Endodermal cell (in vitro differentiated cells): ENCODE results near the gene EPG5. TPM values are rescaled to one million over a fixed set of nuclear protein-coding genes. Genes with fewer than 3 reads are reported as not detected.

ENCODE experiments used
- DNase-seq: peaks from one replicate; pipeline ENCODE4 v3.0.0-alpha.2; 2017
- H3K27ac ChIP-seq: 2 replicates; pipeline ENCODE4 v1.5.1; 2013; ENCODE audit warnings: mild to moderate bottlenecking, low read depth, low read length, moderate library complexity
- H3K27me3 ChIP-seq: 2 replicates; pipeline ENCODE4 v1.6.1; 2013; ENCODE audit warnings: mild to moderate bottlenecking, low read length, moderate library complexity; ENCODE audit not compliant: insufficient read depth, control insufficient read depth, poor library complexity, severe bottlenecking
- H3K36me3 ChIP-seq: 2 replicates; pipeline ENCODE4 v1.7.0; 2013; ENCODE audit warnings: mild to moderate bottlenecking, low read length, moderate library complexity; ENCODE audit not compliant: control insufficient read depth, insufficient read depth
- H3K4me1 ChIP-seq: one replicate; pipeline ENCODE4 v1.7.0; 2013; ENCODE audit warnings: low read length; ENCODE audit not compliant: control insufficient read depth, insufficient read depth
- H3K4me3 ChIP-seq: 2 replicates; pipeline ENCODE4 v1.5.1; 2013; ENCODE audit warnings: mild to moderate bottlenecking, low read length, moderate library complexity
- H3K9ac ChIP-seq: 2 replicates; pipeline ENCODE4 v1.6.1; 2013; ENCODE audit warnings: mild to moderate bottlenecking, low read length, moderate library complexity; ENCODE audit not compliant: poor library complexity, severe bottlenecking; ENCODE audit errors: extremely low read depth
- H3K9me3 ChIP-seq: 2 replicates; pipeline ENCODE4 v1.6.1; 2013; ENCODE audit warnings: mild to moderate bottlenecking, low read length, moderate library complexity; ENCODE audit not compliant: control insufficient read depth
- H3K27ac Mint-ChIP-seq: 2 replicates; pipeline ENCODE4 v1.8.0; 2020; ENCODE audit warnings: mixed read lengths
- H3K27me3 Mint-ChIP-seq: 2 replicates; pipeline ENCODE4 v1.8.0; 2021; ENCODE audit warnings: mild to moderate bottlenecking, mixed read lengths; ENCODE audit not compliant: insufficient read depth
- H3K36me3 Mint-ChIP-seq: 2 replicates; pipeline ENCODE4 v1.8.0; 2020; ENCODE audit warnings: low read depth, mixed read lengths
- H3K4me1 Mint-ChIP-seq: 2 replicates; pipeline ENCODE4 v1.8.0; 2020; ENCODE audit warnings: mixed read lengths
- H3K4me3 Mint-ChIP-seq: 2 replicates; pipeline ENCODE4 v1.8.0; 2020; ENCODE audit warnings: mild to moderate bottlenecking, moderate library complexity, mixed read lengths
- H3K9me3 Mint-ChIP-seq: 2 replicates; pipeline ENCODE4 v1.8.0; 2020; ENCODE audit warnings: mild to moderate bottlenecking, mixed read lengths
- WGBS, 2 experiments: methylation state at CpG; one replicate each; pipeline versions ENCODE4 v1.1.5 to v1.1.7; 2013; ENCODE audit warnings: missing lambda C conversion rate in 2 of 2, mixed read lengths in 1 of 2; ENCODE audit not compliant: insufficient coverage in 1 of 2, insufficient read length in 1 of 2; 5-methylcytosine and 5-hydroxymethylcytosine counted together
- total RNA-seq, 2 donors: library from RNA; stranded (reverse); fragmentation: NEBNext Ultra II Directional in 1 of 2; extraction: Animal tissue kit (Norgen Biotek cat#: 25700) in 1 of 2; gene quantifications; 2 replicates in 1 of 2; 3 replicates in 1 of 2; pipeline ENCODE4 v1.2.1, GENCODE V29; 2021
- TF ChIP-seq, protein P1 (sequence below): fragments of 200-600 bp; sonication (generic); conservative IDR thresholded peaks from 2 replicates; pipeline ENCODE4 v1.5.0; 2021; ENCODE audit warnings: antibody characterized with exemption, mild to moderate bottlenecking

EPG5 gene
- total RNA-seq, 2 donors from 2014 or later = 25.6 to 28.6 TPM

DNA sequence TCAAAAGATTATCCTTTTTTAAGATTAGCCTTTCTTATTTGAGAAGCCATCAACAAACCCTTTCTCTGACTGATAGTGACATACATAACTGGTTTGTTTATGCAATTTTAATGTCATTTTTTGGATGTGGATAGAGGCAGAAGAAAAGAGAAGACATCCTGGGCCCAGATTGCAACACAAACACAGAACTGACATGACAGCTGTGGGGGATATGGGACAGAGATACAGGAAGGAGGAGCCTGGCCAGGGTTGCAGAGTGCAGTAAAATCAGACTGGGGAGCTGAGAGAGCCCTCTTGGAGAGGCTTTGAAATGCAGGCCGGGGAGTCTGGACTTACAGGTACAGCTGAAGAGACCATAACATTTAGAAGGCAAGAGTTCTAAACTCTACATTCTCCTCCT, 76.5 kb downstream of the EPG5 start:
- Mint-ChIP-seq H3K9me3 (no peaks in the 10 kb centered on the region), H3K27me3 (no peaks in the 10 kb centered on the region), H3K36me3 (peaks cover 16% of the 10 kb centered on the region), H3K4me3 (no peak overlapping the region), H3K27ac (no peak overlapping the region), H3K4me1 (no peaks in the 10 kb centered on the region)
- Histone ChIP-seq H3K9ac (no peak overlapping the region), H3K27ac (no peak overlapping the region), H3K4me3 (no peak overlapping the region), H3K4me1 (no peaks in the 10 kb centered on the region), H3K27me3 (no peaks in the 10 kb centered on the region), H3K36me3 (peaks cover 33% of the 10 kb centered on the region), H3K9me3 (no peaks in the 10 kb centered on the region)
- WGBS, 2 experiments = 78 to 95% methylated on average over 1 of the region's 1 CpG
- TF ChIP-seq, protein P1, sequence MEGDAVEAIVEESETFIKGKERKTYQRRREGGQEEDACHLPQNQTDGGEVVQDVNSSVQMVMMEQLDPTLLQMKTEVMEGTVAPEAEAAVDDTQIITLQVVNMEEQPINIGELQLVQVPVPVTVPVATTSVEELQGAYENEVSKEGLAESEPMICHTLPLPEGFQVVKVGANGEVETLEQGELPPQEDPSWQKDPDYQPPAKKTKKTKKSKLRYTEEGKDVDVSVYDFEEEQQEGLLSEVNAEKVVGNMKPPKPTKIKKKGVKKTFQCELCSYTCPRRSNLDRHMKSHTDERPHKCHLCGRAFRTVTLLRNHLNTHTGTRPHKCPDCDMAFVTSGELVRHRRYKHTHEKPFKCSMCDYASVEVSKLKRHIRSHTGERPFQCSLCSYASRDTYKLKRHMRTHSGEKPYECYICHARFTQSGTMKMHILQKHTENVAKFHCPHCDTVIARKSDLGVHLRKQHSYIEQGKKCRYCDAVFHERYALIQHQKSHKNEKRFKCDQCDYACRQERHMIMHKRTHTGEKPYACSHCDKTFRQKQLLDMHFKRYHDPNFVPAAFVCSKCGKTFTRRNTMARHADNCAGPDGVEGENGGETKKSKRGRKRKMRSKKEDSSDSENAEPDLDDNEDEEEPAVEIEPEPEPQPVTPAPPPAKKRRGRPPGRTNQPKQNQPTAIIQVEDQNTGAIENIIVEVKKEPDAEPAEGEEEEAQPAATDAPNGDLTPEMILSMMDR = no peak
- no peak for DNase-seq

DNA sequence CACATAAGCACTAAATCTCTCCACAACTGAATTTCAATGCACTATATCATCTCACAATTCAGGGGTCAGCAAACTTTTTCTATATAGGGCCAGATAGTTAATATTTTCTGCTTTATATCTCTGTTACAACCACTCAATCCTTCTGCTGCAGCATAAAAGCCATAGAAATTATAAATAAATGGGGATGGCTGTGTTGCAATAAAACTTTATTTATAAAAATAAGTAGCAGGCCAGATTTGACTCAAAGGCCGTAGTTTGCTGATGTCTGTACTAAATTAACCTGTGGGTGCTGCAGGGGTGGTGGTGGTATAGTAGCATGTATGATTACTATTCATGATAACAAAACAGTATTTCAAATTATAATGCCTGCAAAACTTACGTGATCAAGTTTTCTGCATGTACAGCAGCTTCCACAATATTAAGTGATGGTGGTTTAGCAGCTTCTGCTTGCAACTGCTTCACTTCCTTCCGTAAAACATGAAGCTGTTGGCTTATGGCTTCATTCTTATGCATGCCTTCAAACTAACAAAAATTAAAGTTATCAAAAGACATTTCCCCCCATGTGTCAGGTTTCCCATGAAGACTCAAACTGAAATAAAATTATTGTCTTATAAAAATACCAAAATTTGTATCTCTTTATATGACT, 77.6 kb downstream of the EPG5 start:
- no peaks in the 10 kb centered on the region for H3K9me3 ChIP-seq
- H3K4me1 ChIP-seq = no peaks in the 10 kb centered on the region
- no peak overlapping the region for H3K27ac ChIP-seq
- no peak overlapping the region for H3K27ac Mint-ChIP-seq
- 71 to 89% methylated on average over 1 to 3 of the region's 3 CpGs for WGBS, 2 experiments
- no peaks in the 10 kb centered on the region for H3K27me3 ChIP-seq
- no peak overlapping the region for H3K4me3 ChIP-seq
- TF ChIP-seq, protein P1 = no peak
- H3K36me3 ChIP-seq = peaks cover 36% of the 10 kb centered on the region
- peaks cover 18% of the 10 kb centered on the region for H3K36me3 Mint-ChIP-seq
- H3K4me1 Mint-ChIP-seq = no peaks in the 10 kb centered on the region
- H3K27me3 Mint-ChIP-seq = no peaks in the 10 kb centered on the region
- no peak overlapping the region for H3K9ac ChIP-seq
- no peak overlapping the region for H3K4me3 Mint-ChIP-seq
- DNase-seq = no peak
- no peaks in the 10 kb centered on the region for H3K9me3 Mint-ChIP-seq

DNA sequence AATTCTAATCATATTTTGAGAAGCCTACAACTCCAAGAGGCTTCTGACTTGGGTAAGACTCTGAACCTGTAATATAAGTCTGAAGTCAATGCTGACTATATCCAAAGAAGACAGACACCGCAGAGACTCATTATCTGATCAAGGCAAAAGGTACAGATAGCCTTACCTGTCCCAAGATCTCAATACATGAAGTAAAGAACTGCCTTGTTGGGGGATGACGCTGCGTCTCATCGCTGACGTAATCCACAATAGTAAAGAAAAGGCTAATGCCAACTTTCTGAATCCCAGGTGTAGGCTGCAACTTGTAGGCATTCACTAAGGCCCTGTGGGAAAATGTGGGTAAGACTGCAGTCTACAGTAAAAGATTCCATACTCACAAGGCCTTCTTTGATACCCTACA, 79.5 kb downstream of the EPG5 start:
- Histone ChIP-seq H3K9me3 (no peaks in the 10 kb centered on the region), H3K9ac (no peak overlapping the region), H3K27ac (no peak overlapping the region), H3K4me1 (no peaks in the 10 kb centered on the region), H3K4me3 (no peak overlapping the region), H3K27me3 (no peaks in the 10 kb centered on the region), H3K36me3 (peaks cover 48% of the 10 kb centered on the region)
- no peak for DNase-seq
- Mint-ChIP-seq H3K27ac (no peak overlapping the region), H3K4me3 (no peak overlapping the region), H3K36me3 (peaks cover 26% of the 10 kb centered on the region), H3K4me1 (no peaks in the 10 kb centered on the region), H3K9me3 (no peaks in the 10 kb centered on the region), H3K27me3 (no peaks in the 10 kb centered on the region)
- TF ChIP-seq, protein P1 = no peak
- WGBS, 2 experiments = 93 to 100% methylated on average over 5 of the region's 5 CpGs
